A673 (cell line): ENCODE results near the gene PDLIM1. TPM values are rescaled to one million over a fixed set of nuclear protein-coding genes. Genes with fewer than 3 reads are reported as not detected.

Experiments used
- BruUV-seq: library from RNA; stranded (reverse); fragments of 400-500 nt; replicated peaks from 2 replicates; lab custom pipeline; 2021; lab: Mats Ljungman, UMichigan
- CTCF ChIA-PET: fragments of 300-600 bp; sonication (Branson Sonifier 250); formaldehyde crosslinking; loops from one replicate; lab custom pipeline; 2022; ENCODE audit warnings: antibody characterized with exemption; lab: Charles Lee
- POLR2A ChIA-PET: fragments of 300-600 bp; sonication (Branson Sonifier 250); formaldehyde crosslinking; loops from one replicate; lab custom pipeline; 2022; ENCODE audit warnings: antibody characterized with exemption; ENCODE audit not compliant: low non-redundant PET; lab: Charles Lee
- DNase-seq: peaks from one replicate; pipeline ENCODE4 v3.0.0-alpha.2; 2015; ENCODE audit warnings: low spot score
- H3K27ac ChIP-seq: fragments of 200-600 bp; sonication (generic); 2 replicates; pipeline ENCODE4 v1.5.1; 2016; ENCODE audit warnings: mixed run types, low read depth, mild to moderate bottlenecking, mixed read lengths, antibody characterized with exemption, low read length; ENCODE audit not compliant: poor library complexity, severe bottlenecking
- H3K27me3 ChIP-seq: fragments of 200-600 bp; sonication (generic); replicated peaks from 2 replicates; pipeline ENCODE4 v1.6.1; 2017; ENCODE audit warnings: mixed run types, low read depth, mild to moderate bottlenecking, mixed read lengths, antibody characterized with exemption, low read length; ENCODE audit not compliant: insufficient read depth, poor library complexity
- H3K36me3 ChIP-seq: fragments of 200-600 bp; sonication (generic); 2 replicates; pipeline ENCODE4 v1.6.1; 2016; ENCODE audit warnings: mixed run types, mild to moderate bottlenecking, mixed read lengths, antibody characterized with exemption, low read length; ENCODE audit not compliant: insufficient read depth, poor library complexity, severe bottlenecking
- H3K4me1 ChIP-seq: fragments of 200-600 bp; sonication (generic); 2 replicates; pipeline ENCODE4 v1.6.1; 2017; ENCODE audit warnings: mixed run types, mild to moderate bottlenecking, mixed read lengths, antibody characterized with exemption, low read length; ENCODE audit not compliant: insufficient read depth, poor library complexity, severe bottlenecking
- H3K4me3 ChIP-seq: fragments of 200-600 bp; sonication (generic); 2 replicates; pipeline ENCODE4 v1.5.1; 2016; ENCODE audit warnings: low read depth, mixed run types, mild to moderate bottlenecking, mixed read lengths, low read length; ENCODE audit not compliant: poor library complexity, severe bottlenecking
- H3K9me3 ChIP-seq: fragments of 200-600 bp; sonication (generic); 2 replicates; pipeline ENCODE4 v1.6.1; 2016; ENCODE audit warnings: mixed run types, low read depth, mild to moderate bottlenecking, mixed read lengths, antibody characterized with exemption, low read length; ENCODE audit not compliant: poor library complexity, severe bottlenecking
- EZH2 ChIP-seq: fragments of 200-600 bp; sonication (generic); IDR thresholded peaks from 2 replicates; pipeline ENCODE4 v1.6.1; 2017; ENCODE audit warnings: borderline replicate concordance, low read depth, mild to moderate bottlenecking, mixed read lengths, antibody characterized with exemption, low read length; ENCODE audit not compliant: poor library complexity, severe bottlenecking
- intact Hi-C: fragments of 100-400 bp; cut with micrococcal nuclease; formaldehyde crosslinking; loops from one replicate; pipeline ENCODE4 v1.10.0; 2022; ENCODE audit not compliant: unreplicated experiment
- total RNA-seq: library from RNA; stranded (reverse); gene quantifications from 2 replicates; pipeline ENCODE4 v1.2.3, GENCODE V29; 2021
- TF ChIP-seq, protein P1 (sequence below): fragments of 300-800, 200-600 bp; sonication (generic); conservative IDR thresholded peaks from 2 replicates; pipeline ENCODE4 v1.5.1; 2017; ENCODE audit warnings: low read depth, mild to moderate bottlenecking, antibody characterized with exemption, low read length, moderate library complexity, mixed read lengths

The PDLIM1 gene
- total RNA-seq, 1 experiment from 2014 or later, result 0.32 TPM

DNA sequence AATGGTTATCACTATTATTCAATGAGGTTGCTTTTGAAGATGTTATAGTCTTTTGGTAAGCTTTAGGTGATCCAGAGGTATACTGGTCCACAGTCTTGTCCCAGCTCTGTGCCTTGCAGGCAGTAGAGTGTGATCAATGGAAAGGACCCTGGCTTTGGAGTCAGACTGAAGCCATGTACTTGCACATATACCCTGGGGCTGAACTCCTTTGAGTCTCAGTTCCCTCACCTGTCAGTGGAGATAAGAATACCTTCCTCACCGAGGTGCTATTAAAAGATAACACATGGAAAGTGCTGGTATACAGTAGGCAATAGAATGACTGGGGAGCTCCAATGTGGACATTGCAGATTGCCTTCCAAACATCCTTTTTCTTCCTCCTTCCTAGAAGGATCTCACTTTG lies 16.0 kb upstream of the PDLIM1 start:
- H3K9me3 ChIP-seq, result no peaks in the 10 kb centered on the region
- CTCF ChIA-PET, result no interaction called here
- intact Hi-C loops, result no loop called here
- H3K27me3 ChIP-seq, result no peaks in the 10 kb centered on the region
- no peak overlapping the region for H3K4me3 ChIP-seq
- DNase-seq, result no peak
- BruUV-seq, result no TSS peak
- POLR2A ChIA-PET, result no interaction called here
- TF ChIP-seq, protein P1, sequence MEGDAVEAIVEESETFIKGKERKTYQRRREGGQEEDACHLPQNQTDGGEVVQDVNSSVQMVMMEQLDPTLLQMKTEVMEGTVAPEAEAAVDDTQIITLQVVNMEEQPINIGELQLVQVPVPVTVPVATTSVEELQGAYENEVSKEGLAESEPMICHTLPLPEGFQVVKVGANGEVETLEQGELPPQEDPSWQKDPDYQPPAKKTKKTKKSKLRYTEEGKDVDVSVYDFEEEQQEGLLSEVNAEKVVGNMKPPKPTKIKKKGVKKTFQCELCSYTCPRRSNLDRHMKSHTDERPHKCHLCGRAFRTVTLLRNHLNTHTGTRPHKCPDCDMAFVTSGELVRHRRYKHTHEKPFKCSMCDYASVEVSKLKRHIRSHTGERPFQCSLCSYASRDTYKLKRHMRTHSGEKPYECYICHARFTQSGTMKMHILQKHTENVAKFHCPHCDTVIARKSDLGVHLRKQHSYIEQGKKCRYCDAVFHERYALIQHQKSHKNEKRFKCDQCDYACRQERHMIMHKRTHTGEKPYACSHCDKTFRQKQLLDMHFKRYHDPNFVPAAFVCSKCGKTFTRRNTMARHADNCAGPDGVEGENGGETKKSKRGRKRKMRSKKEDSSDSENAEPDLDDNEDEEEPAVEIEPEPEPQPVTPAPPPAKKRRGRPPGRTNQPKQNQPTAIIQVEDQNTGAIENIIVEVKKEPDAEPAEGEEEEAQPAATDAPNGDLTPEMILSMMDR, result no peak
- no peak for TF ChIP-seq EZH2
- H3K36me3 ChIP-seq, result no peaks in the 10 kb centered on the region
- H3K27ac ChIP-seq, result no peak overlapping the region
- no peaks in the 10 kb centered on the region for H3K4me1 ChIP-seq

DNA sequence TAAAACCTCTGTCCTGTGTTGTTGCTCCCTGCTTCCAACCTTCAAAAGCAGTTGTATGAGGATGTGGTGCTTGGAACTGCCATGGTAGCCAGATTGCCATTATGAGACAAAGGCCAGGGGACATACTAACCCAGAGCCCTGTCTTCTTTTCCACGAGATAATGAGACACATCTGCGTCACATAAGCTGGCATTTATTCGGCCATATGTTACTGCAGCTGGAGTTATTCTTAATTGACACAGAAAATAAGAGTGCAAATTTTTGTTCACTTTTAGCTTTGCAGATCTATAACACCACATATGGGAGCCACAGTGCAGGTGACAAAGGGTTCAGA lies 15.5 kb upstream of the PDLIM1 start:
- Histone ChIP-seq H3K27ac (no peak overlapping the region), H3K36me3 (no peaks in the 10 kb centered on the region), H3K4me1 (no peaks in the 10 kb centered on the region), H3K9me3 (no peaks in the 10 kb centered on the region), H3K27me3 (no peaks in the 10 kb centered on the region), H3K4me3 (no peak overlapping the region)
- ChIA-PET POLR2A (no interaction called here), CTCF (no interaction called here)
- no TSS peak for BruUV-seq
- intact Hi-C loops, result no loop called here
- DNase-seq, result no peak
- TF ChIP-seq EZH2, result no peak
- TF ChIP-seq, protein P1, result no peak

DNA sequence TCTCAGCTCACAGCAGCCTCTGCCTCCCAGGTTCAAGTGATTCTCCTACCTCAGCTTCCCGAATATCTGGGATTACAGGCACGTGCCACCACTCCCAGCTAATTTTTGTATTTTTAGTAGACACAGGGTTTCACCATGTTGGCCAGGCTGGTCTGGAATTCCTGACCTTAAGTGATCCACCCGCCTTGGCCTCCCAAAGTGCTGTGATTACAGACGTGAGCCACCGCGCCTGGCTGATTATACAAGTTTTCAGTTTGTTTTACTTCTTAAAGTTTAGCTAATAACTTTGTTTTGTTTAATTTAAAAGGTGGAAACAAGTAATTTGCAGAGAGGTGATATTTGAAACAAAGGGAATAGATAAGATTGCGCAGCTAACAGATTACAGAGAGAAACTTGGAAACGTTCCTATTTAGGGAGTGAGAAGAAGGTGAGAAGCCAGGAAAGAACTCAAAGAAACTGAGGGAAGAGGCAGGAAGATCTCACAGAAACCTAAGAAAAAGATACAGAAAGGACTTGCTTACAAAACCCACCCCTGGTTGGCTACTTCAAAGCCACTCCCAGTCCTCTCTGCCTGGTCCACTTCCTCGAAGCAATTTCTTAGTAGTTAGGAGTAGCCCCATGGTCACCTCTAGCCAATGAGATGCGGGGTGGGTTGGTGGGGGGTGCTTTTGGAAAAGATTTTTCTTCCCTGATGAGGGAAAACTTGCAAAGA lies 15.0 kb upstream of the PDLIM1 start:
- Histone ChIP-seq H3K9me3 (no peaks in the 10 kb centered on the region), H3K4me1 (no peaks in the 10 kb centered on the region), H3K4me3 (no peak overlapping the region), H3K36me3 (no peaks in the 10 kb centered on the region), H3K27me3 (no peaks in the 10 kb centered on the region), H3K27ac (no peak overlapping the region)
- TF ChIP-seq, protein P1, result no peak
- no peak for TF ChIP-seq EZH2
- intact Hi-C loops, result no loop called here
- ChIA-PET CTCF (no interaction called here), POLR2A (no interaction called here)
- no peak for DNase-seq
- BruUV-seq, result no TSS peak
